ENCODE measurements around the gene INSRR. TPM values are rescaled to one million over a fixed set of nuclear protein-coding genes. Genes with fewer than 3 reads are reported as not detected.

Gene INSRR
- total RNA-seq, 1 donor from 2014 or later = 6.9 TPM

DNA sequence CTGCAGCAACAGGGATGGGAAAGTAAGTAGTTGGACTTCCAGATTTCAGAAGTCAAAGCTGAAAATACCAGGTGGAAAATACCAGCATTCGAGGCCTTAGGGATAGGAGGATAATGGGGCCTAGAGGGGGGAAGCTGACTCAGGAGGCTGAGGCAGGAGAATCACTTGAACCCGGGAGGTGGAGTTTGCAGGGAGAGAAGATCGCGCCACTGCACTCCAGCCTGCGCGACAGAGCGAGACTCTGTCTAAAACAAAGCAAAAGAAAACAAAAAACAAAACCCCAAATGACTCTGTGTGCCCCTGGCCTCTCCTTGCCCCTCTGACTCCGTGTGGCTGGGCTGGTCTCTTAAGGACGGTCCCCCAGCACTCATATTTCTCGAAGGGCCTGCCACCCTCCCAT lies 45.6 kb downstream of the INSRR start:
- Mint-ChIP-seq H3K36me3 (ENCODE audit: unreplicated experiment) (peaks cover 5% of the 10 kb centered on the region), H3K27ac (ENCODE audit: unreplicated experiment) (no peak overlapping the region), H3K27me3 (ENCODE audit: unreplicated experiment) (peaks cover 17% of the 10 kb centered on the region), H3K4me1 (ENCODE audit: low read depth, unreplicated experiment) (peaks cover 12% of the 10 kb centered on the region), H3K4me3 (ENCODE audit: unreplicated experiment) (peak overlapping the region; percentile 64), H3K9me3 (ENCODE audit: unreplicated experiment) (peaks cover 14% of the 10 kb centered on the region)
- TF ChIP-seq, protein P1, sequence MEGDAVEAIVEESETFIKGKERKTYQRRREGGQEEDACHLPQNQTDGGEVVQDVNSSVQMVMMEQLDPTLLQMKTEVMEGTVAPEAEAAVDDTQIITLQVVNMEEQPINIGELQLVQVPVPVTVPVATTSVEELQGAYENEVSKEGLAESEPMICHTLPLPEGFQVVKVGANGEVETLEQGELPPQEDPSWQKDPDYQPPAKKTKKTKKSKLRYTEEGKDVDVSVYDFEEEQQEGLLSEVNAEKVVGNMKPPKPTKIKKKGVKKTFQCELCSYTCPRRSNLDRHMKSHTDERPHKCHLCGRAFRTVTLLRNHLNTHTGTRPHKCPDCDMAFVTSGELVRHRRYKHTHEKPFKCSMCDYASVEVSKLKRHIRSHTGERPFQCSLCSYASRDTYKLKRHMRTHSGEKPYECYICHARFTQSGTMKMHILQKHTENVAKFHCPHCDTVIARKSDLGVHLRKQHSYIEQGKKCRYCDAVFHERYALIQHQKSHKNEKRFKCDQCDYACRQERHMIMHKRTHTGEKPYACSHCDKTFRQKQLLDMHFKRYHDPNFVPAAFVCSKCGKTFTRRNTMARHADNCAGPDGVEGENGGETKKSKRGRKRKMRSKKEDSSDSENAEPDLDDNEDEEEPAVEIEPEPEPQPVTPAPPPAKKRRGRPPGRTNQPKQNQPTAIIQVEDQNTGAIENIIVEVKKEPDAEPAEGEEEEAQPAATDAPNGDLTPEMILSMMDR (IDR thresholded peaks at IDR 0.05; ENCODE audit: partially characterized antibody, unreplicated experiment) = no peak
- no peak for DNase-seq

DNA sequence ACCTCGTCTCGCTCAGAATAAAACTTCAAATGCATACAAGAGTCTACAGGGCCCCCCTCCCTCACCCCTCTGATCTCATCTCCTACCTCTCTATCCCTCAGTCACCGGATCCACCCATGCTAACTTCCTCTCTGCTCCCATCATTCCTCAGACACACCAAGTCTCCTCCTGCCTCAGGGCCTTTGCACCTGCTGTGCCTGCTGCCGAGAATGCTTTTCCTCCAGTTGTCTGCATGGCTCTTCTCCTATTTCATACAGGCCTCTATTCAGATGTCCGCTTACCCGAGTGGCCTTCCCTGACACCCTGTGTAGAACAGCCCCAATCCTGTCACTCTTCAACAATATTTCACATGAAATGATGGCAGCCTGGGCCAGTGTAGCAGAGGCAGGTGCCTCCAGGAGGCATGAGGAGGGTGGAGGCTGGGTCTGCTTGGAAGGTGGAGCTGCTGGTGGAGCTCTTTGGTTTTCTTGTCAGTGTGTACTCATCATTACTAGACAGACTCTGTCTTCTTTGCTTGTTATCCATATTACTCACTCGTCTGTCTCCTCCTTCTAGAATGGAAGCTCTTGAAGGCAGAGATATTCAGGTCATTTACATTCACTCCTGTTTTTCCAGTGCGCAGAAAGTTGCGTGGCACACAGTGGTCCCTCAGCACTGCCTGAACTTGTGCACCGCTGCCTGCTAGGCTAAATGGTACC lies 46.5 kb downstream of the INSRR start:
- Mint-ChIP-seq H3K27me3 (ENCODE audit: unreplicated experiment) (peaks cover 23% of the 10 kb centered on the region), H3K27ac (ENCODE audit: unreplicated experiment) (no peak overlapping the region), H3K4me1 (ENCODE audit: low read depth, unreplicated experiment) (peaks cover 12% of the 10 kb centered on the region), H3K4me3 (ENCODE audit: unreplicated experiment) (no peak overlapping the region), H3K36me3 (ENCODE audit: unreplicated experiment) (peaks cover 5% of the 10 kb centered on the region), H3K9me3 (ENCODE audit: unreplicated experiment) (peaks cover 14% of the 10 kb centered on the region)
- TF ChIP-seq, protein P1 (IDR thresholded peaks at IDR 0.05; ENCODE audit: partially characterized antibody, unreplicated experiment) = no peak
- DNase-seq = no peak

DNA sequence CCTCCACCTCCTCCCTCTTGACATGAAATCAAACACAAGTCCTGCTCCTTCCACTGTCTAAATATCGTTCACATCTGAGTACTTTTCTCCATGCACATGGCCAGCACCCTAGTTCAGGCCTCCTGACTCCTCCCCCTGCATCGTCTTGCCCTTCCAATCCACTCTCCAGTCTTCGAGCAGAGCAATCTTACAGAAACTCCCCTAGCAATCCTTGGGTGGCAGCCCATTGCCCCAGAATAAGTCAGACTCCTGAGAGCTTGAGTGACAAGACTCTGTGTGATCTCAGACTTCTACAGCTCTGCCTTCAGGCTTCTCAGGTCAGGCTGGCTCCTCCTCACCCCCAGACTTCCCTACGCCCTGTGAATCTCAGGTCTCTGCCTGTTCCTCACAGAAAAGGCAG lies 47.7 kb downstream of the INSRR start:
- TF ChIP-seq, protein P1 (IDR thresholded peaks at IDR 0.05; ENCODE audit: partially characterized antibody, unreplicated experiment) = no peak
- peaks cover 14% of the 10 kb centered on the region for H3K9me3 Mint-ChIP-seq (ENCODE audit: unreplicated experiment)
- DNase-seq = no peak
- peaks cover 9% of the 10 kb centered on the region for H3K4me1 Mint-ChIP-seq (ENCODE audit: low read depth, unreplicated experiment)
- peaks cover 5% of the 10 kb centered on the region for H3K36me3 Mint-ChIP-seq (ENCODE audit: unreplicated experiment)
- no peak overlapping the region for H3K27ac Mint-ChIP-seq (ENCODE audit: unreplicated experiment)
- peaks cover 21% of the 10 kb centered on the region for H3K27me3 Mint-ChIP-seq (ENCODE audit: unreplicated experiment)
- no peak overlapping the region for H3K4me3 Mint-ChIP-seq (ENCODE audit: unreplicated experiment)

DNA sequence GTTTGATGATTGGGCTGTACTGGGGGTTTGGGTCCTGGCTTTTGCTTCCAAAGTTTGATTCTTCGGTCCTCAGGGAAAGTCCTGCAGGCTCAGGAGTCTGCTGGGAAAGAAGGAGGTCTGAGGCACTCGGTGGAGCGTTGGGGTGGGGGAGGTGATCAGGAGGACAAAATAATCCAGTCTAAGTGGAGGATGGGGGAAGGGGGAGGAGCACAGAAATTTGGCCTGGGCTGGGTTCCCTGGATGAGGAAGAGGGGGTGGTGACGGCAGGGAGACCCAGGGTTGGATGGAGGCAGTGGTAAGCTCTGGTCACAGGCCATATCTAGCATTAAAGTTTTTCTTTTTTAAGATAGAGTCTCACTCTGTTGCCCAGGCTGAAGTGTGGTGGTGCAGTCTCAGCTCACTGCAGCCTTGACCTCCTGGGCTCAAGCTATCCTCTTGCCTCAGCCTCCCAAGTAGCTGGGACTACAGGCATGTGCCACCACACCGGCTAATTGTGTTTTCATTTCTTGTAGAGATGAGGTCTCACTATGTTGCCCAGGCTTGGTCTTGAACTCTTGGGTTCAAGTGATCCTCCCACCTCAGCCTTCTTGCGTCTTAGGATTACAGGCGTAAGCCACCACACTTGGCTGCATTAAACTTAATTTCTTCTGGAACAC lies 49.1 kb downstream of the INSRR start:
- H3K27me3 Mint-ChIP-seq (ENCODE audit: unreplicated experiment) = peaks cover 21% of the 10 kb centered on the region
- H3K4me3 Mint-ChIP-seq (ENCODE audit: unreplicated experiment) = no peak overlapping the region
- DNase-seq = no peak
- H3K27ac Mint-ChIP-seq (ENCODE audit: unreplicated experiment) = no peak overlapping the region
- H3K9me3 Mint-ChIP-seq (ENCODE audit: unreplicated experiment) = peaks cover 9% of the 10 kb centered on the region
- H3K36me3 Mint-ChIP-seq (ENCODE audit: unreplicated experiment) = peaks cover 5% of the 10 kb centered on the region
- H3K4me1 Mint-ChIP-seq (ENCODE audit: low read depth, unreplicated experiment) = peaks cover 4% of the 10 kb centered on the region
- TF ChIP-seq, protein P1 (IDR thresholded peaks at IDR 0.05; ENCODE audit: partially characterized antibody, unreplicated experiment) = no peak

DNA sequence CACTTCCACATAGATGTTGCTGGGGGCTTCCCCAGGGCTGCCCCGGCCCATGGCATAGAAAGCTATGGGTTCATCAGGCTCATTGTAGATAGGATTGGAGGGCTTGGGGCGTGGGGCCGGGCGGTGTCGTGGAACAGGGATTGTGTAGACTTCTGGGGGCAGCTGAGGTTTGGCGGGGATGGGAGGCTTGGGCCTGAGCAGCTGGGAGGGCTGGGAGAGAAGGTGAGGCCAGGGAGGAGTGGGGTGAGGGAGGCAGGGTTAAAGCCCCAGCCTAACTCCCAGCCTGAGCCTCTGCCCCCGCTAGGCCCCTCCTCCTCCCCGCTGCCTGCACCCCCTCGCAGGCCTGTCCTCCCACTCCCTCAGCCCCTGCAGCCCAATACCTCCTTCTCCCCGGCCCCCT lies 49.6 kb downstream of the INSRR start:
- H3K4me1 Mint-ChIP-seq (ENCODE audit: low read depth, unreplicated experiment) = peaks cover 4% of the 10 kb centered on the region
- peaks cover 6% of the 10 kb centered on the region for H3K9me3 Mint-ChIP-seq (ENCODE audit: unreplicated experiment)
- no peak overlapping the region for H3K4me3 Mint-ChIP-seq (ENCODE audit: unreplicated experiment)
- no peak for DNase-seq
- peaks cover 5% of the 10 kb centered on the region for H3K36me3 Mint-ChIP-seq (ENCODE audit: unreplicated experiment)
- TF ChIP-seq, protein P1 (IDR thresholded peaks at IDR 0.05; ENCODE audit: partially characterized antibody, unreplicated experiment) = no peak
- no peak overlapping the region for H3K27ac Mint-ChIP-seq (ENCODE audit: unreplicated experiment)
- H3K27me3 Mint-ChIP-seq (ENCODE audit: unreplicated experiment) = peaks cover 23% of the 10 kb centered on the region
